K562 (cell line): ENCODE measurements around the gene GJA10. TPM values are rescaled to one million over a fixed set of nuclear protein-coding genes. Genes with fewer than 3 reads are reported as not detected.

Source experiments
- HDAC2 ChIP-seq: fragments of 450-650 bp; IDR thresholded peaks from 2 replicates; pipeline ENCODE4 v1.6.1; 2016; ENCODE audit warnings: mild to moderate bottlenecking
- HNRNPUL1 ChIP-seq: fragments of 200-400 bp; formaldehyde crosslinking; IDR thresholded peaks from 2 replicates; pipeline ENCODE4 v1.6.1; 2017; ENCODE audit warnings: low read length
- KLF6 ChIP-seq: fragments of 250-450 bp; sonication (Bioruptor Pico); IDR thresholded peaks from 2 replicates; pipeline ENCODE4 v1.4.0; 2020; ENCODE audit warnings: mild to moderate bottlenecking, moderate library complexity, borderline replicate concordance
- MIER1 ChIP-seq: fragments of 450-650 bp; IDR thresholded peaks from 2 replicates; pipeline ENCODE4 v1.6.1; 2016; ENCODE audit warnings: antibody characterized with exemption, mild to moderate bottlenecking, low read depth
- MYBL2 ChIP-seq, 2 experiments: fragments of 450-650 bp in 1 of 2; sonication (generic) in 1 of 2; formaldehyde crosslinking in 1 of 2; IDR thresholded peaks; 2 replicates each; pipeline versions ENCODE4 v1.6.1 to v1.8.1; 2017 to 2022; ENCODE audit warnings: borderline replicate concordance in 1 of 2, inconsistent platforms in 1 of 2, low read depth in 1 of 2, mild to moderate bottlenecking in 1 of 2, missing genetic modification reagents in 1 of 2, moderate library complexity in 1 of 2
- MYNN ChIP-seq, 2 experiments: sonication (generic); formaldehyde crosslinking in 1 of 2; IDR thresholded peaks; 2 replicates each; pipeline versions ENCODE4 v1.5.0 to v1.6.1; 2016 to 2020; ENCODE audit warnings: antibody characterized with exemption in 1 of 2, missing genetic modification reagents in 1 of 2
- NEUROD1 ChIP-seq: fragments of 150-350 bp; IDR thresholded peaks from 2 replicates; pipeline ENCODE4 v1.6.1; 2014; ENCODE audit warnings: borderline replicate concordance, low read length, low read depth; ENCODE audit not compliant: partially characterized antibody
- OTX1 ChIP-seq: fragments of 450-650 bp; formaldehyde crosslinking; IDR thresholded peaks from 2 replicates; pipeline ENCODE4 v1.4.0; 2022; ENCODE audit warnings: mild to moderate bottlenecking
- POLR2AphosphoS5 ChIP-seq: IDR thresholded peaks from 2 replicates; pipeline ENCODE4 v1.6.1; 2011; ENCODE audit warnings: mild to moderate bottlenecking, low read depth, low read length, moderate library complexity; ENCODE audit not compliant: control insufficient read depth, insufficient read depth
- SRSF7 ChIP-seq: fragments of 200-400 bp; formaldehyde crosslinking; optimal IDR thresholded peaks from 2 replicates; pipeline ENCODE3; 2017; ENCODE audit warnings: mild to moderate bottlenecking, low read depth, low read length
- ZNF785 ChIP-seq: fragments of 250-450 bp; sonication (Bioruptor Pico); IDR thresholded peaks from 2 replicates; pipeline ENCODE4 v1.4.0; 2020; ENCODE audit warnings: mild to moderate bottlenecking
- polyA plus RNA-seq, 8 experiments: library from polyadenylated mRNA; depleted of rRNA in 4 of 8; stranded (reverse) in 5 of 8; unstranded in 3 of 8; fragments of >200 nt; fragmentation: Nextera tagmentation in 2 of 8; fragmentation: Illumina TruSeq in 1 of 8; extraction: Ambion mirVana in 2 of 8; extraction: Trizol in 1 of 8; gene quantifications; 2 replicates each; pipeline versions ENCODE4 v1.2.1 to v1.2.3, GENCODE V29; 2011 to 2014; ENCODE audit warnings: inconsistent platforms in 1 of 8, missing spikeins in 1 of 8
- total RNA-seq, 7 experiments: library from RNA; depleted of rRNA in 6 of 7; stranded (reverse); fragments of >200 nt in 6 of 7; fragmentation: Illumina TruSeq in 2 of 7; extraction: Trizol in 2 of 7; gene quantifications; 2 replicates each; pipeline versions ENCODE4 v1.2.1 to v1.2.3, GENCODE V29; 2011 to 2021; ENCODE audit warnings: low replicate concordance in 1 of 7
- TF ChIP-seq, protein P1 (sequence below), 2 experiments: fragments of 450-650 bp; formaldehyde crosslinking in 1 of 2; IDR thresholded peaks; 2 replicates each; pipeline versions ENCODE4 v1.4.0 to v1.6.1; 2014 to 2020; ENCODE audit warnings: mild to moderate bottlenecking in 2 of 2, borderline replicate concordance in 1 of 2, low read depth in 1 of 2
- TF ChIP-seq, protein P2 (sequence below): fragments of 450-650 bp; IDR thresholded peaks from 2 replicates; pipeline ENCODE4 v1.6.1; 2016; ENCODE audit warnings: mild to moderate bottlenecking
- TF ChIP-seq, protein P3 (sequence below): sonication (generic); formaldehyde crosslinking; IDR thresholded peaks from 2 replicates; pipeline ENCODE4 v1.9.0; 2022; ENCODE audit warnings: mild to moderate bottlenecking, missing genetic modification reagents

Gene GJA10
- total and polyA plus RNA-seq, 9 of the 15 experiments (the other 6 are each of a cell fraction or from before 2014, with no cell fraction given), result not detected

DNA sequence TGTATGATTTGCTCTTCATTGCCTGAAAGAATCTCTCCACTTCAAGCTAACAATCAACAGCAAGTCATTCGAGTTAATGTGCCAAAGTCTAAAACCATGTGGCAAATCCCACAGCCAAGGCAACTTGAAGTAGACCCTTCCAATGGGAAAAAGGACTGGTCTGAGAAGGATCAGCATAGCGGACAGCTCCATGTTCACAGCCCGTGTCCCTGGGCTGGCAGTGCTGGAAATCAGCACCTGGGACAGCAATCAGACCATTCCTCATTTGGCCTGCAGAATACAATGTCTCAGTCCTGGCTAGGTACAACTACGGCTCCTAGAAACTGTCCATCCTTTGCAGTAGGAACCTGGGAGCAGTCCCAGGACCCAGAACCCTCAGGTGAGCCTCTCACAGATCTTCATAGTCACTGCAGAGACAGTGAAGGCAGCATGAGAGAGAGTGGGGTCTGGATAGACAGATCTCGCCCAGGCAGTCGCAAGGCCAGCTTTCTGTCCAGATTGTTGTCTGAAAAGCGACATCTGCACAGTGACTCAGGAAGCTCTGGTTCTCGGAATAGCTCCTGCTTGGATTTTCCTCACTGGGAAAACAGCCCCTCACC is 1.1 kb downstream of the GJA10 start (continued):
- TF ChIP-seq, protein P1, sequence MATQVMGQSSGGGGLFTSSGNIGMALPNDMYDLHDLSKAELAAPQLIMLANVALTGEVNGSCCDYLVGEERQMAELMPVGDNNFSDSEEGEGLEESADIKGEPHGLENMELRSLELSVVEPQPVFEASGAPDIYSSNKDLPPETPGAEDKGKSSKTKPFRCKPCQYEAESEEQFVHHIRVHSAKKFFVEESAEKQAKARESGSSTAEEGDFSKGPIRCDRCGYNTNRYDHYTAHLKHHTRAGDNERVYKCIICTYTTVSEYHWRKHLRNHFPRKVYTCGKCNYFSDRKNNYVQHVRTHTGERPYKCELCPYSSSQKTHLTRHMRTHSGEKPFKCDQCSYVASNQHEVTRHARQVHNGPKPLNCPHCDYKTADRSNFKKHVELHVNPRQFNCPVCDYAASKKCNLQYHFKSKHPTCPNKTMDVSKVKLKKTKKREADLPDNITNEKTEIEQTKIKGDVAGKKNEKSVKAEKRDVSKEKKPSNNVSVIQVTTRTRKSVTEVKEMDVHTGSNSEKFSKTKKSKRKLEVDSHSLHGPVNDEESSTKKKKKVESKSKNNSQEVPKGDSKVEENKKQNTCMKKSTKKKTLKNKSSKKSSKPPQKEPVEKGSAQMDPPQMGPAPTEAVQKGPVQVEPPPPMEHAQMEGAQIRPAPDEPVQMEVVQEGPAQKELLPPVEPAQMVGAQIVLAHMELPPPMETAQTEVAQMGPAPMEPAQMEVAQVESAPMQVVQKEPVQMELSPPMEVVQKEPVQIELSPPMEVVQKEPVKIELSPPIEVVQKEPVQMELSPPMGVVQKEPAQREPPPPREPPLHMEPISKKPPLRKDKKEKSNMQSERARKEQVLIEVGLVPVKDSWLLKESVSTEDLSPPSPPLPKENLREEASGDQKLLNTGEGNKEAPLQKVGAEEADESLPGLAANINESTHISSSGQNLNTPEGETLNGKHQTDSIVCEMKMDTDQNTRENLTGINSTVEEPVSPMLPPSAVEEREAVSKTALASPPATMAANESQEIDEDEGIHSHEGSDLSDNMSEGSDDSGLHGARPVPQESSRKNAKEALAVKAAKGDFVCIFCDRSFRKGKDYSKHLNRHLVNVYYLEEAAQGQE (IDR thresholded peaks at IDR 0.05; ENCODE audit: borderline replicate concordance), result peak; percentile 99
- TF ChIP-seq, protein P1 (CRISPR knock-in tag; IDR thresholded peaks at IDR 0.05; ENCODE audit: low read depth), result peak; percentile 95
- TF ChIP-seq, protein P2, sequence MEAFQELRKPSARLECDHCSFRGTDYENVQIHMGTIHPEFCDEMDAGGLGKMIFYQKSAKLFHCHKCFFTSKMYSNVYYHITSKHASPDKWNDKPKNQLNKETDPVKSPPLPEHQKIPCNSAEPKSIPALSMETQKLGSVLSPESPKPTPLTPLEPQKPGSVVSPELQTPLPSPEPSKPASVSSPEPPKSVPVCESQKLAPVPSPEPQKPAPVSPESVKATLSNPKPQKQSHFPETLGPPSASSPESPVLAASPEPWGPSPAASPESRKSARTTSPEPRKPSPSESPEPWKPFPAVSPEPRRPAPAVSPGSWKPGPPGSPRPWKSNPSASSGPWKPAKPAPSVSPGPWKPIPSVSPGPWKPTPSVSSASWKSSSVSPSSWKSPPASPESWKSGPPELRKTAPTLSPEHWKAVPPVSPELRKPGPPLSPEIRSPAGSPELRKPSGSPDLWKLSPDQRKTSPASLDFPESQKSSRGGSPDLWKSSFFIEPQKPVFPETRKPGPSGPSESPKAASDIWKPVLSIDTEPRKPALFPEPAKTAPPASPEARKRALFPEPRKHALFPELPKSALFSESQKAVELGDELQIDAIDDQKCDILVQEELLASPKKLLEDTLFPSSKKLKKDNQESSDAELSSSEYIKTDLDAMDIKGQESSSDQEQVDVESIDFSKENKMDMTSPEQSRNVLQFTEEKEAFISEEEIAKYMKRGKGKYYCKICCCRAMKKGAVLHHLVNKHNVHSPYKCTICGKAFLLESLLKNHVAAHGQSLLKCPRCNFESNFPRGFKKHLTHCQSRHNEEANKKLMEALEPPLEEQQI, result peak; percentile 67; the same call in 1 of the 2 replicates
- TF ChIP-seq, protein P3, sequence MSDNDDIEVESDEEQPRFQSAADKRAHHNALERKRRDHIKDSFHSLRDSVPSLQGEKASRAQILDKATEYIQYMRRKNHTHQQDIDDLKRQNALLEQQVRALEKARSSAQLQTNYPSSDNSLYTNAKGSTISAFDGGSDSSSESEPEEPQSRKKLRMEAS (CRISPR knock-in tag), result no peak
- TF ChIP-seq POLR2AphosphoS5 (no peak), HDAC2 (no peak), MYBL2 (IDR thresholded peaks at IDR 0.05; ENCODE audit: low read depth) (no peak), MYBL2 (CRISPR knock-in tag; IDR thresholded peaks at IDR 0.05; ENCODE audit: borderline replicate concordance) (no peak), NEUROD1 (no peak), HNRNPUL1 (no peak), KLF6 (no peak), MYNN (IDR thresholded peaks at IDR 0.05) (no peak), MYNN (CRISPR knock-in tag; IDR thresholded peaks at IDR 0.05) (no peak), ZNF785 (CRISPR knock-in tag) (no peak), OTX1 (CRISPR knock-in tag) (no peak), SRSF7 (no peak), MIER1 (peak; percentile 97)
